ENCODE data around the gene TBC1D24.
"Not testable (repeated sequence)": the region's sequence is repeated elsewhere in the genome, so short reads cannot be mapped to it uniquely, and the experiment has no call there.

TBC1D24 gene

DNA sequence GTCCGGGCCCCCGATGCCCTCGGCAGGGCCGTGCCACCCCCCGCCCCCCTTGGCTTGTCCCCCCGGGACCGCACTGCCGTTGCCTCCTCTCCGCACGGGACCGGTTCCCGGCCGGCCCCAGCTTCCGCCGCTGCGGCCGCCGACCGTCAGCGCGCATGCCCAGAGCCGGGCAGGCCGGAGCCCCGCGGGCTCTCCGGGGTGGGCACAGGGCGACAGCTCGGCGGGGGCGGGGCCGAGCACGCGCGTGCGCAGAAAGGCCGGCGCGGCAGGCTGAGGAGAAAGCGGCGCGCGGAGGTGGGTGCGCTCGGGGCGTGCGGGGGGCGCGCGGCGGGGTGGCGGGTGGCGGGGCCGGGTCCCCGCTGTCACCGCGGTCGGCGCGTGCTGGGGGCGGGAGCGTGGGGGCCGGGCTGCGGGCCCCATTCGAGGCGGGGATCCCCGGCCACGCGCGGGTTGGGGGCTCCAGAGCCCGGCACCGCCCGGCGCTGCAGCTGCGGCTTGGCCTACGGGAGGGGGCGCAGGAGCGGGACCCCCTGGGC, at the start of gene TBC1D24:
Gene TBC1D24 (plus strand): TSS at position 251 of the 536 bp plus-strand sequence. CDS start 21,022 bp downstream, outside the sequence.
- DNase-seq: peak; percentile 77

DNA sequence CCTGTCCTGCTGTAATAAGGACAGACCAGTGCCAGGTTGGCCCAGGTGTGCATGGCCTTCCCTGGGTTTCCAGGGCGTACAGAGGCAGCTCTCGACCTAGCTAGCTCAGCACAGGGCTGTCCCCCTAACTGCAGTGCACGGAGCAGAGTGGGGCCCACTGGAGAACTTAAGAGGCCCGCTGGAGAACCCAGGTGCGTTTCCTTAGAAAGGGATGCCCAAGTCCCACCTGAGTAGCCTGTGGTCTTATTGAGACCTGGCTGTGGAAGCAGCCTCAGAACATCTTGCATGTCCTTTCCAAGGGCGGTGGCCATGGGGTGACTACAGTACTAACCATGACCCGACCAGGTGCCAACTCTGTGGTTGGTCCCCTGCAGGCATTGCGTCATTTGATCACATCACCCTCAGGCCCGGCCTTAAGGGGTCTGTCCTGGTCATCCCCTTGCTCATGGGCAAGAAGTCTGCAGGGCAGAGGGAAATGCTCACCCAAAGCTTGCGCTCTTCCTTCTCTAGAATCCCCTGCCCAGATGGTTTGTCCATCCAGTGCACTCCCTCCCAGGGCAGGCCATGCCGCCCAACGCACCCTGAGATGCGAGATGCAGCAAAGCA, 49.0 kb upstream of the TBC1D24 start:
- DNase-seq: no peak

- no peak for DNase-seq
Measured at GRCh38 chr16:2426941-2427361, 48.0 kb upstream of the TBC1D24 start.

- DNase-seq: no peak
Measured at GRCh38 chr16:2427526-2427925, 47.4 kb upstream of the TBC1D24 start.

GRCh38 chr16:2428051-2428783, 46.7 kb upstream of the TBC1D24 start:
- no peak for DNase-seq

DNA sequence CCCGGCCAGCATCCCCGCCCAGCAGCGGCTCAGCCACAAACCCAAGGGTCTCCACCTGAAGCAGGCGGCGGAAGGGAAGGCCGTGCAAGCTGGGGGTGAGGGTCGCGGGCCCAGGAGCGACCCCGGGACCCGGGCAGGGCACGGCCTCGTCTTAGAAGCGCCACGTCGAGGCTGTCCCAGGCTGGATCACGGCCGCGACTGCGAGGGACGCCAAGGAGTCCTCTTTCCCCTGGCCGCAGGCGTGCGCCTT, 46.2 kb upstream of the TBC1D24 start:
- no peak for DNase-seq

DNA sequence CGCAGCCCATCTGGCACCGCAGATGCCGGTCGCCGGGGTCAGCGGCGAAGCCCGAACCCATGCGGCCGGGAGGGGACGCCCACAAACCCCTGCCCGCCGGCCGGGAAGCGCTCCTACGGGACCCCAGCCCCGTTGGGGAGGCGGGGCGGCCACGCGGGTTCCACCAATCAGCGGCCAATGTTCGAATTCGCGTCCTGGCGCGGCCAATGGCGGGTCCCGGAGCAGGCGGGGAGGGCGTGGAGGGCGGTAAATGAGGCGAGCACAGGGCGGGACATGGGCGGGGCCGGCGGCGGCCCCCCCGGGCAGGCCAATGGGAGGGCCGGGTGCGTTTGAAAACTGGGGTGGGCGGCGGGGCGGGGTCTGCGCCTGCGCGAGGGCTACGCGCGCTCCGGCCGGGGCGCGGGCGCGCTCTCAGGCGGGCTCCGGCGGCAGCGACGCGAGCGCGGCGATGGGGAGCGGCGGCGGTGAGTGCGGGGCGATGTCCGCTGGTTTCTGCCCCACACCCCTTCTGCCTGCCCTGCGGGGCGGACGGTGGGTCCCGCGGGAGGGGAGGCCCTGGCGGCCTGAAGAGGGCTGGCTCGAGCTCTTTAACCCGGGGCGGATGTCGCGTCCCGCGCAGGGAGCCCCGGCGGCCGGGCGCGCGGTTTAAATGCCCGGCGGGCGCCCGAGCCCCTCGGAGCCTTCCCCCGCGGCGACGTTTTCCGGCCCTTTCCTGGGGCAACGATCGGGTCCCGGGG, 45.7 kb upstream of the TBC1D24 start, which contains the start of gene CCNF:
Gene CCNF (plus strand): TSS at position 414 of the 737 bp plus-strand sequence. CDS start 35 bp downstream, at position 449.
- DNase-seq: peak; percentile 94

GRCh38 chr16:2429771-2430663, 44.9 kb upstream of the TBC1D24 start:
- DNase-seq: no peak

DNA sequence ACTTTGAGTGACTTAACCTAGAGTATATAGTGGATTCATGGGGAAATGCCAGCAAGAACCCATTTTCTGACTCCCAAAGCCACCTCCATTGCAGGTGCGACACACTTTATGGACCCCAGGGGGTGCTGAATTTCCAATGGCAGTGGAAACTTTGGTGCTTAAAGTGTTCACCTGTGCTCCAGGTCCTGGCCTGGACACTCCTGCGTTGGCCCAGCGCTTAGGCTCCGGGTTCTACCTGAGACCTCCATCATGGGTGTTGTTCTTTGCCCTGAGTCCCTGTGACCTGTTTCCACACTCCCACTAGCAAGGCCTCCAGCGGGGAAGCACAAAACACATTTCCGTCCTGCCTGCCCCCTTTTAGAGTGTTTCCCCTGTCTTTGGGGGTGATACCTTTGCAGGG, 42.6 kb upstream of the TBC1D24 start:
- no peak for DNase-seq

- DNase-seq: no peak
Measured at GRCh38 chr16:2432801-2433505, 42.0 kb upstream of the TBC1D24 start.

DNA sequence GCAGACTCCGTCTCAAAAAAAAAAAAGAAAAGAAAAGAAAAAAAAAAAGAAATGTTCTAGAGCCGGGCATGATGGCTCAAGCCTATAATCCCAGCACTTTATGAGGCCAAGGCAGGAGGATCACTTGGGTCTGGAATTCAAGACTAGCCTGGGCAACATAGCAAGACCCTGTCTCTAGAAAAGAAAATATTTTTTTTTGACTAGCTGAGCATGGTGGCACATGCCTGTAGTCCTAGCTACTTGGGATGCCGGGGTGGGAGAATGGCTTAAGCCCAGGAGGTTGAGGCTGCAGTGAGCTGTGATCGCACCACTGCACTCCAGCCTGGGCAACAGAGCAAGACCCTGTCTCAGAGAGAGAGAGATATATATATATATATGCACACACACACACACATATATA, 39.7 kb upstream of the TBC1D24 start:
- DNase-seq: not testable (repeated sequence)

DNA sequence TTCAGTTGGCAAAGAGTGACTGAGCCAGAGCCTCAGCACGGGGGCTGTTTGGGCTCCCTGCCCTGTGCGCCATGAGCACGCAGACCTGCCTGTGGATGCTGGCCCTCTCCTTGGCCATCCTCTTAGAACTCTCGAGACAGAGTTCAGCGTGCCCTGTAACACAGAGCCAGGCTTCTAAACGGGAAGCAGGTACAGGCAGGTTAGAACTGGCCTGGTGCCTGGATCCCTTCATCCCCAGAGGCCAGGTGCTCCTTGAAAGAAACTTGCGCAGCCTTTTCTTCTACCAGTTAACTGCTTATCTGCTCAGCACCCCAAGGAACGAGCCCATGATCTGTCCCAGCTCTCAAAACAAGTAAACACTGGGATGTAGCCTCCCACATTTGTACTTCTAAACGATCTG, 38.8 kb upstream of the TBC1D24 start:
- DNase-seq: no peak

DNA sequence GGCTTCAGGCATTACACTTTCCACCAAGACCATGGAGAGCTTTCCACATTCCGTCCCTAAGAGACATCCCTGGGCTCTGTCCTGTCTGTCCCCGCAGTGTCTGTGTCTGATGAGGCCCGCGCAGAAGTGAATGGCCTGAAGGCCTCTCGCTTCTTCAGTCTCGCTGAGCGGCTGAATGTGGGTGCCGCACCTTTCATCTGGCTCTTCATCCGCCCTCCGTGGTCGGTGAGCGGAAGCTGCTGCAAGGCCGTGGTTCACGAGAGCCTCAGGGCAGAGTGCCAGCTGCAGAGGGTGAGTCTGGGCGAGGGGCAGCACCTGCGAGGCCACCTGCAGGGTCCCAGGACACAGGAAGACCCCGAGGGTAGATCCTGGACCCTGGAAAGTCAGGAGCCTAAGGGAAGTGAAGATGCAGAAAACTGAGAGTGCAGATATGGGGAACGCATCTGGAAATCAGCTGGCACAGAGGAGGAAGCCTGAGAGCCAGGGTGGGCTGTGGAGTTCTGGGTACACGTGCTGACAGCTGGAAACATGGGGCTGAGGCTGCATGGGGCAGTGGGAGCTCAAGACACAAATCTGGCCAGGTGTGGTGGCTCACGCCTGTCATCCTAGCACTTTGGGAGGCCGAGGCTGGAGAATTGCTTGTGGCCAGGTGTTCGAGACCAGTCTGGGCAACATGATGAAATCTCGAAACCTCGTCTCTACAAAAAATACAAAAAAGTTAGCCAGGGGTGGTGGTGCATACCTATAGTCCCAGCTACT, 37.7 kb upstream of the TBC1D24 start:
- DNase-seq: no peak

GRCh38 chr16:2438121-2438520, 36.8 kb upstream of the TBC1D24 start:
- DNase-seq: no peak

DNA sequence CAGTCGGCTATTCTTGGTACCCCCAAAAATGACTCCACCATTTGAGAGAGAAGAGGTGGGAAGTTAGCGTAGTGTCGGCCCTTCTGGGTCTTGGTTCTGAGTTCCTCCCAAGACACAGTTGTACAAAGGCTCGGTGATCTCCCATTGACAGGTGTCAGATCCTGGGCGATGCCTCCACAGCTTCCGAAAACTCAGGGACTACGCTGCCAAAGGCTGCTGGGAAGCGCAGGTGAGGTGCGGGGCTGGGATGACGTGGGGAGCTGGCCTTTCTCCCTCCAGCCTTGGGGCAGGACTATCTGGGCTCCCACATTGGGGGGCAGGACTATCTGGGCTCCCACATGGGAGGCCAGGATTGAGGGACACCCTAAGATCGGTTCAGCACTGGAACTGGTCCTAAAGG, 35.3 kb upstream of the TBC1D24 start:
- no peak for DNase-seq

- DNase-seq: not testable (repeated sequence)
Measured at GRCh38 chr16:2441143-2441804, 33.7 kb upstream of the TBC1D24 start.

- peak; percentile 79 for DNase-seq
Measured at GRCh38 chr16:2443555-2443954, 31.4 kb upstream of the TBC1D24 start.

DNA sequence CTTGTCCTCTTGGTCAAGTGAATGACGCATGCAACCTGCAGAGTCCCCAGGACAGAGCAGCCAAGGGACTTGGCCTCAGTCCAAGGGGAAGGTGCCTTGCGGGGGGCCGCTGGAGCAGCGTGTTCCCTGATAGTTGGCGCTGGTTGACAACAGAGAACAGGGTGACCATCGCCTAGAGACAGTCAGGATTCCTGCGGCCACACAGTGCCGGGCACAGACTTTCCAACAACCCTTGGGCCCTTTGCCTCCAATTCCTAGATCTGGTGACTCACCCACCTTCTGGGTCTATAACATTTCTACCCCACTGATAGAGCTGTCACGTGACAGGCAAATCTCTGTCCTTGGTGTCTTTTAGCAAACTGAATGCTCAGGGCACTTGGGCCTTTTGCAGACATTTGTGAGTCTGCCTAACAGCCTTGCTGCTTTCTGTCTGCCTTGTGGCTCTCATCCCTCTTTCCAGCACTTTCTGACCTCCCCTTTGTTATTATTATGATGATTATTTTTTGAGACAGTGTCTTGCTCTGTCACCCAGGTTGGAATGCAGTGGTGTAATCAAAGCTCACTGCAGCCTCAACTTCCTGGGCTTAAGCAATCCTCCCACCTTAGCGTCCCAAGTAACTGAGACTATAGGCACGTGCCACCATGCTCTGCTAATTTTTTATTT, 26.9 kb upstream of the TBC1D24 start:
- DNase-seq: no peak

DNA sequence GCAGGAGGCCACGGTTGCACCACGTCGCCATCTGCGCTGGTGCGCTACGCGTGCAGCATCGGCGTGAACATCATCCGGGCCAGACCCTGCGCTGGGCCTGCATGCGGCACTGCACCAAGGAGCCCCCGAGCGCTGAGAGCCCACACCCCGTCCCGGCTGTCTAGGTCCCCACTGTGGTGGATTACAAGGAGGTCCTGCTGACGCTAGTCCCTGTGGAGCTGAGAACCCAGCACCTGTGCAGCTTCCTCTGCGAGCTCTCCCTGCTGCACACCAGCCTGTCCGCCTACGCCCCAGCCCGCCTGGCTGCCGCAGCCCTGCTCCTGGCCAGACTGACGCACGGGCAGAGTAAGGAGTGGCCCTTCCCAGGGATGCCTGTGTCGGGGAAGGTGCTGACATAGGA, 25.8 kb upstream of the TBC1D24 start:
- DNase-seq: no peak

- no peak for DNase-seq
Measured at GRCh38 chr16:2450535-2450934, 24.4 kb upstream of the TBC1D24 start.
